Testis (tissue), 2 donors: ENCODE data around the gene PDE6D.

ENCODE experiments used
- CTCF ChIP-seq, 3 experiments: fragments of 450-650 bp in 2 of 3; fragments of 200-600 bp in 1 of 3; sonication (generic) in 1 of 3; IDR thresholded peaks; one replicate each; pipeline ENCODE4 v1.5.1; 2016 to 2019; ENCODE audit warnings: antibody characterized with exemption in 3 of 3, mild to moderate bottlenecking in 2 of 3, moderate library complexity in 1 of 3
- POLR2A ChIP-seq: fragments of 450-650 bp; IDR thresholded peaks from one replicate; pipeline ENCODE4 v1.6.1; 2017; ENCODE audit warnings: antibody characterized with exemption, mild to moderate bottlenecking, moderate library complexity

GRCh38 chr2:231785822-231786176, 4.7 kb upstream of the PDE6D start:
- TF ChIP-seq CTCF (IDR thresholded peaks at IDR 0.05) (no peak), POLR2A (no peak)
